SK-N-MC (cell line): ENCODE data around the gene TNRC6B.

ENCODE experiments used
- EZH2 ChIP-seq: fragments of 200-600 bp; sonication (generic); IDR thresholded peaks from one replicate; pipeline ENCODE4 v1.6.1; 2017; ENCODE audit warnings: antibody characterized with exemption
- FOXP2 ChIP-seq: optimal IDR thresholded peaks from 2 replicates; pipeline ENCODE3; 2011; ENCODE audit warnings: mild to moderate bottlenecking, moderate library complexity; ENCODE audit not compliant: insufficient read depth; ENCODE audit errors: extremely low read length, control extremely low read depth
- POLR2AphosphoS5 ChIP-seq: IDR thresholded peaks from 2 replicates; pipeline ENCODE4 v1.6.1; 2012; ENCODE audit warnings: mild to moderate bottlenecking, low read depth, low read length, borderline replicate concordance

DNA sequence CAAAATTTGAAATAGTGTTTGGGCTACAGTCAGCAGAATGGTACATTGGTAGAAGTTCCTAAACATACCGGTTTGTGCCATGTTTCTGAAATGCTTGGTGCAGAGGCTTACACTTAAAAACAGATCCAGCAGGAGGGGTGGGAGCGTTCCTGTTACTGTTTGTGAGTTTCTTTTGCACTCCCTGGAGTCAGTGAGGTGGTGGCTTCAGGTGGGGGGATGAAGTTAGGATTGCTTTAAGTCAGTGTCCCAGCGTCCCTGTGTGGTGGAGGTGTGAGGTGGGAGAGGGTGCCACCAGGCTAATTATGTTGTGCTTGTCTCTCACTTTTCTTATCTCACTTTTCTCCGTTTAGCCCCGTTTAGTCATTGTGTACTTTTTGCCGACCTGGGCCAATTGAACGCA is 9.7 kb downstream of the TNRC6B start:
- no peak for TF ChIP-seq EZH2
- no peak for TF ChIP-seq POLR2AphosphoS5
- no peak for TF ChIP-seq FOXP2
